Measurements from ENCODE around the gene CRY2. TPM values are rescaled to one million over a fixed set of nuclear protein-coding genes. Genes with fewer than 3 reads are reported as not detected.

Gene CRY2
- total RNA-seq, 1 donor from 2014 or later, result 33.8 TPM

DNA sequence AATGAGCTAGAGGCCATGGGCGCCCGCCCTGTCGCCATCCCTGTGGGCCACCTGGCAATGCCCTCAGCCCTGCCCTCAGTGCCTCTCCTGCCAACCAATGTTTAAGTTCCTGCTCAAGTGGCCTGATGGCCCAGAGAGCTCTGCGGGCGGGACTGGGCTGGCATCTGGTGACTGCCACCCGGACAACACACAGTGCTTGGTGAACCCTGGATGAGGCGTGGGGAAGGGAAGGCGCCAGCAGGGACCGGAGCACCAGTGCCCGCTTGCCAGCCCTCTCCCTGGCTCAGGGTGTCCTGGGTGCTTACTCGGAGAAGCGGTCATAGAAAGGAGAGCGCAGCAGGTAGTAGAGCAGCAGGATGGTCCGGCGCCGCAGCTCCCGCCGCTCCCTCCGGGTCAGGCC lies 66.2 kb downstream of the CRY2 start:
- Mint-ChIP-seq H3K4me1 (peaks cover 10% of the 10 kb centered on the region), H3K27me3 (ENCODE audit: low read depth) (no peaks in the 10 kb centered on the region), H3K9me3 (no peaks in the 10 kb centered on the region), H3K27ac (no peak overlapping the region), H3K4me3 (no peak overlapping the region), H3K36me3 (peaks cover 7% of the 10 kb centered on the region)
- TF ChIP-seq, protein P1, sequence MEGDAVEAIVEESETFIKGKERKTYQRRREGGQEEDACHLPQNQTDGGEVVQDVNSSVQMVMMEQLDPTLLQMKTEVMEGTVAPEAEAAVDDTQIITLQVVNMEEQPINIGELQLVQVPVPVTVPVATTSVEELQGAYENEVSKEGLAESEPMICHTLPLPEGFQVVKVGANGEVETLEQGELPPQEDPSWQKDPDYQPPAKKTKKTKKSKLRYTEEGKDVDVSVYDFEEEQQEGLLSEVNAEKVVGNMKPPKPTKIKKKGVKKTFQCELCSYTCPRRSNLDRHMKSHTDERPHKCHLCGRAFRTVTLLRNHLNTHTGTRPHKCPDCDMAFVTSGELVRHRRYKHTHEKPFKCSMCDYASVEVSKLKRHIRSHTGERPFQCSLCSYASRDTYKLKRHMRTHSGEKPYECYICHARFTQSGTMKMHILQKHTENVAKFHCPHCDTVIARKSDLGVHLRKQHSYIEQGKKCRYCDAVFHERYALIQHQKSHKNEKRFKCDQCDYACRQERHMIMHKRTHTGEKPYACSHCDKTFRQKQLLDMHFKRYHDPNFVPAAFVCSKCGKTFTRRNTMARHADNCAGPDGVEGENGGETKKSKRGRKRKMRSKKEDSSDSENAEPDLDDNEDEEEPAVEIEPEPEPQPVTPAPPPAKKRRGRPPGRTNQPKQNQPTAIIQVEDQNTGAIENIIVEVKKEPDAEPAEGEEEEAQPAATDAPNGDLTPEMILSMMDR (IDR thresholded peaks at IDR 0.05; ENCODE audit: unreplicated experiment), result no peak
- no peak for DNase-seq (ENCODE audit: low spot score in 2 of 2, unreplicated experiment in 2 of 2)

DNA sequence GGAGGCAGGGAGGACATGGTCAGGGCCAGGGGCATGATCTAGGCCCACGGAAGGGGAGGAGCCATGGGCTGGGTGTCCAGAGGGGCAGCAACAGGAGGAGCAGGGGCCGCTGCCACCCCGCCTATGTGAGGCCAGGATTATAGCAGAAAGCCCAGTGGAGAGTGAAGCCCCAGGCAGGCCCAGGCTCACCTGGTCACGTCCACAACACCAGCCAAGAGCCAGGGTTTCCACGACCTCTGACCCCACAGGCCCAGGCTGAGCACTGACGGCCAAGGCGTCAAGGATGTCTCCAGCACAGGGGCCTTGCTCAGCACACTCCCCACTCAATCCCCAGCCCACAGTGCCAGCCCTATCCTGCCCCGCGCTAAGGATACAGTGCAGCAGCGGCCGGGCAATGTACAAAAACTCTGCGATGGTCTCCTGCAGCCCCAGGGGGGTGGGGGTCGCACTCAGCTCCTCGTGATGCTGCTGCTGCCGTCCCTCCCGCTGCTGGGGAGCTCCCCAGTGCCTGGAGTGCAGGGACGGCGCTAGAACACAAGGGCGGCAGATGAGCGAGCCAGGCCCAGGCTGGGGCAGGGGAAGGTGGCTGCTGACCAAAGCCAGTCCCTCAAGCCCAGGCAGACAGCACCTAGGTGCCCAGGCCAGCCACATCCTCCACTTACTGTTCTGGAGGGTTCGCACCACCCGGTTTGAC lies 66.8 kb downstream of the CRY2 start:
- Mint-ChIP-seq H3K4me3 (no peak overlapping the region), H3K36me3 (peaks cover 7% of the 10 kb centered on the region), H3K4me1 (peaks cover 12% of the 10 kb centered on the region), H3K27ac (no peak overlapping the region), H3K9me3 (no peaks in the 10 kb centered on the region), H3K27me3 (ENCODE audit: low read depth) (no peaks in the 10 kb centered on the region)
- TF ChIP-seq, protein P1 (IDR thresholded peaks at IDR 0.05; ENCODE audit: unreplicated experiment), result no peak
- DNase-seq (ENCODE audit: low spot score in 2 of 2, unreplicated experiment in 2 of 2), result no peak

DNA sequence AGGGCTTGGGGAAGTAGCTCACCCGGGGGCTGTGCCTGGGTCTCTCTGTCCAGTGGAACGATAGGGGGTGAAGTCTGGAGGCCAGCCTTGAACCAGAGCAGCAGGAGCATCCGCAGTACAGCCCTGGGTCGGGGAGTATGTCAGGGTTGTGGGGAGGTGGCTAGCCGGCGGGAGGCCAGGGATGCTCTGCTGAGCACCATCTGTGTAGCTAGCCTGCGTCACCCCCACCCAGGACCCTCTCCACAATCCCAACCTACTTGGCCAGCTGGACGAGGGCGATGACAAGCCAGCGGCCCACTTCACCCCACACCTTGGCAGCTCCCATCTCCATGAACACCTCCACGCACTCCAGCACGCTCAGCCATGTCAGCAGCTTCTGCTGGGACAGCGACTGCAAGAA lies 68.2 kb downstream of the CRY2 start:
- no peak overlapping the region for H3K27ac Mint-ChIP-seq
- no peaks in the 10 kb centered on the region for H3K9me3 Mint-ChIP-seq
- peak overlapping the region; percentile 38 for H3K4me3 Mint-ChIP-seq
- no peak for DNase-seq (ENCODE audit: low spot score in 2 of 2, unreplicated experiment in 2 of 2)
- peaks cover 12% of the 10 kb centered on the region for H3K4me1 Mint-ChIP-seq
- H3K36me3 Mint-ChIP-seq, result peaks cover 7% of the 10 kb centered on the region
- TF ChIP-seq, protein P1 (IDR thresholded peaks at IDR 0.05; ENCODE audit: unreplicated experiment), result no peak
- peaks cover 2% of the 10 kb centered on the region for H3K27me3 Mint-ChIP-seq (ENCODE audit: low read depth)

DNA sequence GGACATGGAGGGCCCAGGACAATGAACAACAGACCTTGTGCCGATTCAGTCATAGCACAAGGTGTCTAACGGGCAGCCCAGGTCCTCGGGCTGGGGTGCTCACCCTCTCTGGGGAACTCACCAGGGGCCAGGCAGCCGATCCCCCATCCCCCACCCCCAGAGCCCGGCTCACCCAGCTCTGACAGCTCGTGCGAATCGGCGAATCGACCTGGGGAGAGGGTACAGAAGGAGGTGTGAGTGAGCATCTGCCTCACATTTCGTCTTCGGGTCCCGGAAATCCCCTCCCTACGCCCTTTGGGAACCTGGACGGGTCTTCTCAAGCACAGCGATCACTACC lies 70.0 kb downstream of the CRY2 start:
- peaks cover 2% of the 10 kb centered on the region for H3K36me3 Mint-ChIP-seq
- peak overlapping the region; percentile 96 for H3K4me3 Mint-ChIP-seq
- H3K27ac Mint-ChIP-seq, result peak overlapping the region; percentile 98

DNA sequence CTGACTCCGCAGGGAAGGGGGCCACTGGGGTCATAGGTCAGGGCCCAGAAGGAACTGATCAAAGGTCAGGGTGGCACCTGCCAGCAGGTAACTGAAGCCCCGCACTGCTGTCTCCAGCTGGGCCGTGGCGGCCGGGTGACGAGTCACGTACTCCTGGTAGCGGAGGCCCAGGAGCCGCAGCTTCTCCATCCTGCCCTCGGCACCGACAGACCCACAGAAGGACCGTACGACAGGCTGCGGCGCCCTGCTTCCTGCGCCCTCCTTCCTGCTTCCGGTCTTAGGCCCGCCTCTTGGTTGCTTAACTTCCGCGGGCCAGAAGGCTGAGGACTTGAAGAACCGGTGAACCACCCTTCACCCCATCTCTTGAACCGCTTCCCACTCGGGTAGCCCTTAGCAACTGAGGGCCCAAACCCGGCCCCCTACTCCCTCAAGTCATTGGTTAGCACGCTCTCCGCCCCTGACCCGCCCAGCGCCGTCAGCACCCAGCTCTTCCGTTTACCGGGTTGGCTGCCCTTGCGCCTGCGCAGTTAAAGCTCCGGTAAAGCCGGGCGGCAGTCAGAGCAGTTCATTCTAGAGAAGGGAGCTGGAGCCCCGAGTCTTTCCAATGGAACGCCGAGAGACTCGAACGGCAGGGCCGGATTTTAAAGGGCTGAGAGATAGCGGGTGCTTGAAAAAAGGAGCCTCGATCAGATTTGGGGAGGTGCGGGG lies 70.5 kb downstream of the CRY2 start, which contains the start of gene PEX16:
Gene PEX16, minus strand, starts transcription at position 255 of the 708 bp plus-strand sequence. Its CDS starts 66 bp downstream, at position 189.
- TF ChIP-seq, protein P1 (IDR thresholded peaks at IDR 0.05; ENCODE audit: unreplicated experiment), result no peak
- peaks cover 16% of the 10 kb centered on the region for H3K27me3 Mint-ChIP-seq (ENCODE audit: low read depth)
- H3K4me3 Mint-ChIP-seq, result peak within 1 kb of the TSS; percentile 96
- peak; percentile 94 to 95 for DNase-seq (ENCODE audit: low spot score in 2 of 2, unreplicated experiment in 2 of 2)
- peaks cover 18% of the 10 kb centered on the region for H3K4me1 Mint-ChIP-seq
- H3K27ac Mint-ChIP-seq, result peak within 1 kb of the TSS; percentile 98
- H3K36me3 Mint-ChIP-seq, result peaks cover 2% of the 10 kb centered on the region
- no peaks in the 10 kb centered on the region for H3K9me3 Mint-ChIP-seq

More for the DNA sequence above, 70.0 kb downstream of the CRY2 start:
- Mint-ChIP-seq H3K9me3 (no peaks in the 10 kb centered on the region), H3K4me1 (peaks cover 18% of the 10 kb centered on the region), H3K27me3 (ENCODE audit: low read depth) (peaks cover 16% of the 10 kb centered on the region)
- DNase-seq (ENCODE audit: low spot score in 2 of 2, unreplicated experiment in 2 of 2), result no peak
- TF ChIP-seq, protein P1 (IDR thresholded peaks at IDR 0.05; ENCODE audit: unreplicated experiment), result no peak
